Liver (tissue), 9 donors: ENCODE data around the gene ALKAL2. TPM values are rescaled to one million over a fixed set of nuclear protein-coding genes. Genes with fewer than 3 reads are reported as not detected.

Source experiments
- DNase-seq: peaks from one replicate; pipeline ENCODE4 v3.0.0-alpha.2; 2017; ENCODE audit warnings: low spot score
- H3K27ac ChIP-seq, 2 donors: one replicate each; pipeline ENCODE4 v1.7.0; 2013; ENCODE audit warnings: inconsistent platforms in 2 of 2, low read length in 2 of 2, control low read depth in 1 of 2, low read depth in 1 of 2, mild to moderate bottlenecking in 1 of 2
- H3K27me3 ChIP-seq, 4 donors: one replicate each; pipeline versions ENCODE4 v1.6.1 to v1.7.0; 2013; ENCODE audit warnings: low read length in 3 of 4, inconsistent platforms in 1 of 4, mild to moderate bottlenecking in 1 of 4, moderate library complexity in 1 of 4; ENCODE audit not compliant: control insufficient read depth in 4 of 4, insufficient read depth in 4 of 4
- H3K36me3 ChIP-seq, 4 donors: one replicate each; pipeline versions ENCODE4 v1.6.1 to v1.7.0; 2013; ENCODE audit warnings: low read length in 3 of 4, mild to moderate bottlenecking in 3 of 4, low read depth in 1 of 4, moderate library complexity in 1 of 4; ENCODE audit not compliant: control insufficient read depth in 4 of 4, insufficient read depth in 3 of 4
- H3K4me1 ChIP-seq, 4 donors: one replicate each; pipeline versions ENCODE4 v1.6.1 to v1.7.0; 2013; ENCODE audit warnings: low read length in 3 of 4, mild to moderate bottlenecking in 3 of 4, moderate library complexity in 1 of 4; ENCODE audit not compliant: control insufficient read depth in 4 of 4, insufficient read depth in 4 of 4
- H3K4me3 ChIP-seq, 3 donors: one replicate each; pipeline versions ENCODE4 v1.6.1 to v1.7.0; 2013; ENCODE audit warnings: low read length in 3 of 3, control low read depth in 1 of 3, low read depth in 1 of 3, mild to moderate bottlenecking in 1 of 3
- H3K9ac ChIP-seq, 2 donors: one replicate each; pipeline ENCODE4 v1.7.0; 2013; ENCODE audit warnings: low read length in 2 of 2, mild to moderate bottlenecking in 2 of 2, moderate library complexity in 2 of 2, control low read depth in 1 of 2, low read depth in 1 of 2
- H3K9me3 ChIP-seq, 4 donors: one replicate each; pipeline versions ENCODE4 v1.6.1 to v1.7.0; 2013; ENCODE audit warnings: low read length in 3 of 4; ENCODE audit not compliant: control insufficient read depth in 4 of 4
- EGR1 ChIP-seq, 2 donors: IDR thresholded peaks; 2 replicates each; pipeline ENCODE4 v1.6.1; 2016 to 2018; ENCODE audit warnings: antibody characterized with exemption in 2 of 2, low read depth in 2 of 2
- FOXA1 ChIP-seq: IDR thresholded peaks from 2 replicates; pipeline ENCODE4 v1.6.1; 2016; ENCODE audit warnings: antibody characterized with exemption
- HNF4A ChIP-seq, 2 donors: conservative IDR thresholded peaks; 2 replicates each; pipeline ENCODE4 v1.6.1; 2016; ENCODE audit warnings: antibody characterized with exemption in 2 of 2, mild to moderate bottlenecking in 2 of 2
- RAD21 ChIP-seq, 2 donors: IDR thresholded peaks; 2 replicates each; pipeline ENCODE4 v1.6.1; 2016; ENCODE audit warnings: antibody characterized with exemption in 2 of 2, mild to moderate bottlenecking in 2 of 2
- SP1 ChIP-seq: IDR thresholded peaks from 2 replicates; pipeline ENCODE4 v1.6.1; 2018; ENCODE audit warnings: antibody characterized with exemption, mild to moderate bottlenecking
- TAF1 ChIP-seq: conservative IDR thresholded peaks from 2 replicates; pipeline ENCODE4 v1.6.1; 2016; ENCODE audit warnings: antibody characterized with exemption, mild to moderate bottlenecking
- YY1 ChIP-seq: IDR thresholded peaks from 2 replicates; pipeline ENCODE4 v1.6.1; 2016; ENCODE audit warnings: antibody characterized with exemption, mild to moderate bottlenecking
- WGBS: extraction: QIAGEN DNeasy Blood & Tissue Kit; methylation state at CpG from one replicate; pipeline ENCODE4 v1.1.7; 2013; 5-methylcytosine and 5-hydroxymethylcytosine counted together
- polyA plus RNA-seq, 2 donors: library from polyadenylated mRNA; stranded (reverse) in 1 of 2; unstranded in 1 of 2; fragments of 200-250 nt in 1 of 2; fragments of >200 nt in 1 of 2; fragmentation: Nextera tagmentation in 1 of 2; extraction: Ambion mirVana in 1 of 2; gene quantifications; one replicate each; pipeline versions ENCODE4 v1.2.1 to v1.2.3, GENCODE V29; 2013 to 2015
- total RNA-seq, 2 donors: library from RNA; depleted of rRNA; stranded (reverse); fragments of >200 nt; gene quantifications; one replicate each; pipeline ENCODE4 v1.2.3, GENCODE V29; 2014
- TF ChIP-seq, protein P1 (sequence below): IDR thresholded peaks from 2 replicates; pipeline ENCODE4 v1.6.1; 2016; ENCODE audit warnings: antibody characterized with exemption, mild to moderate bottlenecking
- TF ChIP-seq, protein P2 (sequence below): IDR thresholded peaks from 2 replicates; pipeline ENCODE4 v1.6.1; 2016; ENCODE audit warnings: antibody characterized with exemption
- TF ChIP-seq, protein P3 (sequence below): fragments of 150-350 bp; IDR thresholded peaks from 2 replicates; pipeline ENCODE4 v1.5.1; 2017; ENCODE audit warnings: improper control_type of control experiment, low read depth, low read length; ENCODE audit not compliant: missing input control
- donor health status: healthy.
- donor health status: healthy.
- donor health status: healthy.
- donor health status: healthy.
- donor health status: healthy.

The ALKAL2 gene
- total and polyA plus RNA-seq, 4 donors, result 1.6 to 3.1 (median 1.9) TPM; not detected in 1

DNA sequence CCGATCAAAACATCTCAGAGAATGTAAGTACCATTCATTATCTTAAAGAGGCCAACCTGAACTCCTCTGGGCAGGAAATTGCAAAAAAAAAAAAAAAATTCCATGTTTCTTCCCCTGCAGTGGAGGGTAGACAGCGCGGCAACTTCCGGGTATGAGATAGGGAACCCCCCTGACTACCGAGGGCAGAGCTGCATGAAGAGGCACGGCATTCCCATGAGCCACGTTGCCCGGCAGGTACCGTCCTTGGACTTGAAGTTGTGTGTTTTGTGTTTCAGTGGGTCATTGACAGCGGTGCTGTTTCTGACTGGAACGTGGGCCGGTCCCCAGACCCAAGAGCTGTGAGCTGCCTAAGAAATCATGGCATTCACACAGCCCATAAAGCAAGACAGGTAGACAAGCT, 16.0 kb downstream of the ALKAL2 start:
- H3K36me3 ChIP-seq, result peaks cover 1 to 29% (median 9%) of the 10 kb centered on the region in 4 donors
- no peaks in the 10 kb centered on the region for H3K9me3 ChIP-seq
- no peak overlapping the region for H3K9ac ChIP-seq
- no peaks in the 10 kb centered on the region for H3K4me1 ChIP-seq
- no peak overlapping the region for H3K27ac ChIP-seq
- no peak overlapping the region for H3K4me3 ChIP-seq
- DNase-seq, result no peak
- WGBS, result 93% methylated on average over 12 of the region's 12 CpGs
- no peak for TF ChIP-seq YY1
- TF ChIP-seq, protein P1, sequence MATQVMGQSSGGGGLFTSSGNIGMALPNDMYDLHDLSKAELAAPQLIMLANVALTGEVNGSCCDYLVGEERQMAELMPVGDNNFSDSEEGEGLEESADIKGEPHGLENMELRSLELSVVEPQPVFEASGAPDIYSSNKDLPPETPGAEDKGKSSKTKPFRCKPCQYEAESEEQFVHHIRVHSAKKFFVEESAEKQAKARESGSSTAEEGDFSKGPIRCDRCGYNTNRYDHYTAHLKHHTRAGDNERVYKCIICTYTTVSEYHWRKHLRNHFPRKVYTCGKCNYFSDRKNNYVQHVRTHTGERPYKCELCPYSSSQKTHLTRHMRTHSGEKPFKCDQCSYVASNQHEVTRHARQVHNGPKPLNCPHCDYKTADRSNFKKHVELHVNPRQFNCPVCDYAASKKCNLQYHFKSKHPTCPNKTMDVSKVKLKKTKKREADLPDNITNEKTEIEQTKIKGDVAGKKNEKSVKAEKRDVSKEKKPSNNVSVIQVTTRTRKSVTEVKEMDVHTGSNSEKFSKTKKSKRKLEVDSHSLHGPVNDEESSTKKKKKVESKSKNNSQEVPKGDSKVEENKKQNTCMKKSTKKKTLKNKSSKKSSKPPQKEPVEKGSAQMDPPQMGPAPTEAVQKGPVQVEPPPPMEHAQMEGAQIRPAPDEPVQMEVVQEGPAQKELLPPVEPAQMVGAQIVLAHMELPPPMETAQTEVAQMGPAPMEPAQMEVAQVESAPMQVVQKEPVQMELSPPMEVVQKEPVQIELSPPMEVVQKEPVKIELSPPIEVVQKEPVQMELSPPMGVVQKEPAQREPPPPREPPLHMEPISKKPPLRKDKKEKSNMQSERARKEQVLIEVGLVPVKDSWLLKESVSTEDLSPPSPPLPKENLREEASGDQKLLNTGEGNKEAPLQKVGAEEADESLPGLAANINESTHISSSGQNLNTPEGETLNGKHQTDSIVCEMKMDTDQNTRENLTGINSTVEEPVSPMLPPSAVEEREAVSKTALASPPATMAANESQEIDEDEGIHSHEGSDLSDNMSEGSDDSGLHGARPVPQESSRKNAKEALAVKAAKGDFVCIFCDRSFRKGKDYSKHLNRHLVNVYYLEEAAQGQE, result no peak
- TF ChIP-seq TAF1, result no peak
- no peak for TF ChIP-seq EGR1 (IDR thresholded peaks at IDR 0.05; ENCODE audit: low read depth in 2 of 2)
- TF ChIP-seq FOXA1, result no peak
- no peak for TF ChIP-seq SP1
- TF ChIP-seq, protein P2, sequence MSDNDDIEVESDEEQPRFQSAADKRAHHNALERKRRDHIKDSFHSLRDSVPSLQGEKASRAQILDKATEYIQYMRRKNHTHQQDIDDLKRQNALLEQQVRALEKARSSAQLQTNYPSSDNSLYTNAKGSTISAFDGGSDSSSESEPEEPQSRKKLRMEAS, result no peak
- TF ChIP-seq, protein P3, sequence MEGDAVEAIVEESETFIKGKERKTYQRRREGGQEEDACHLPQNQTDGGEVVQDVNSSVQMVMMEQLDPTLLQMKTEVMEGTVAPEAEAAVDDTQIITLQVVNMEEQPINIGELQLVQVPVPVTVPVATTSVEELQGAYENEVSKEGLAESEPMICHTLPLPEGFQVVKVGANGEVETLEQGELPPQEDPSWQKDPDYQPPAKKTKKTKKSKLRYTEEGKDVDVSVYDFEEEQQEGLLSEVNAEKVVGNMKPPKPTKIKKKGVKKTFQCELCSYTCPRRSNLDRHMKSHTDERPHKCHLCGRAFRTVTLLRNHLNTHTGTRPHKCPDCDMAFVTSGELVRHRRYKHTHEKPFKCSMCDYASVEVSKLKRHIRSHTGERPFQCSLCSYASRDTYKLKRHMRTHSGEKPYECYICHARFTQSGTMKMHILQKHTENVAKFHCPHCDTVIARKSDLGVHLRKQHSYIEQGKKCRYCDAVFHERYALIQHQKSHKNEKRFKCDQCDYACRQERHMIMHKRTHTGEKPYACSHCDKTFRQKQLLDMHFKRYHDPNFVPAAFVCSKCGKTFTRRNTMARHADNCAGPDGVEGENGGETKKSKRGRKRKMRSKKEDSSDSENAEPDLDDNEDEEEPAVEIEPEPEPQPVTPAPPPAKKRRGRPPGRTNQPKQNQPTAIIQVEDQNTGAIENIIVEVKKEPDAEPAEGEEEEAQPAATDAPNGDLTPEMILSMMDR, result no peak
- no peak for TF ChIP-seq HNF4A (conservative IDR thresholded peaks at IDR 0.05)
- no peaks in the 10 kb centered on the region for H3K27me3 ChIP-seq

DNA sequence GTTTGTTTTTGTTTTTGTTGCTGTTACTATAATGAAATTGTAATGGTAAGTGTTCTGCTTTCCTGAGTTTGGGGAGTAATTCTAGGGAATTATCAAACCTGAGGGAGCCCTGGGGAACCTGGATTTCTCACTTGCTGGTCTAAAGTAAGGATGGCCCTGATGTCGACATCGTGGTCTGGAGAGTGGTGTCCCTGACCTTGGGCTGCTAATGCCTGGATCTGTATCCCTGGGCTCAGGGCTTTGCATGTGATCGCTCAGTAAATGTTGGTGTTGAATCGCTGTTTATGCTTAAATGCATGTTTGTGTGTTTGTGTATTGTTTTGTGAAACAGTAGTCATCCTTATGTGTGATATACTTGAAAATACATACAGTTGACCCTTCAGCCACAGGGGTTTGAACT, 17.0 kb downstream of the ALKAL2 start:
- 88% methylated on average over 4 of the region's 4 CpGs for WGBS
- H3K9me3 ChIP-seq, result no peaks in the 10 kb centered on the region
- no peaks in the 10 kb centered on the region for H3K27me3 ChIP-seq
- H3K4me1 ChIP-seq, result peaks cover 0 to 7% (median 6%) of the 10 kb centered on the region in 4 donors
- no peak overlapping the region for H3K4me3 ChIP-seq
- TF ChIP-seq, protein P1, result no peak
- no peak for TF ChIP-seq RAD21 (IDR thresholded peaks at IDR 0.05)
- TF ChIP-seq HNF4A (conservative IDR thresholded peaks at IDR 0.05), result no peak
- DNase-seq, result no peak
- peaks cover 1 to 20% (median 4%) of the 10 kb centered on the region in 4 donors for H3K36me3 ChIP-seq
- H3K27ac ChIP-seq, result no peak overlapping the region
- no peak overlapping the region for H3K9ac ChIP-seq
